ENCODE measurements around the gene TTC13. TPM values are rescaled to one million over a fixed set of nuclear protein-coding genes. Genes with fewer than 3 reads are reported as not detected.

The TTC13 gene
- total RNA-seq, 1 experiment from 2014 or later = 11.9 TPM

DNA sequence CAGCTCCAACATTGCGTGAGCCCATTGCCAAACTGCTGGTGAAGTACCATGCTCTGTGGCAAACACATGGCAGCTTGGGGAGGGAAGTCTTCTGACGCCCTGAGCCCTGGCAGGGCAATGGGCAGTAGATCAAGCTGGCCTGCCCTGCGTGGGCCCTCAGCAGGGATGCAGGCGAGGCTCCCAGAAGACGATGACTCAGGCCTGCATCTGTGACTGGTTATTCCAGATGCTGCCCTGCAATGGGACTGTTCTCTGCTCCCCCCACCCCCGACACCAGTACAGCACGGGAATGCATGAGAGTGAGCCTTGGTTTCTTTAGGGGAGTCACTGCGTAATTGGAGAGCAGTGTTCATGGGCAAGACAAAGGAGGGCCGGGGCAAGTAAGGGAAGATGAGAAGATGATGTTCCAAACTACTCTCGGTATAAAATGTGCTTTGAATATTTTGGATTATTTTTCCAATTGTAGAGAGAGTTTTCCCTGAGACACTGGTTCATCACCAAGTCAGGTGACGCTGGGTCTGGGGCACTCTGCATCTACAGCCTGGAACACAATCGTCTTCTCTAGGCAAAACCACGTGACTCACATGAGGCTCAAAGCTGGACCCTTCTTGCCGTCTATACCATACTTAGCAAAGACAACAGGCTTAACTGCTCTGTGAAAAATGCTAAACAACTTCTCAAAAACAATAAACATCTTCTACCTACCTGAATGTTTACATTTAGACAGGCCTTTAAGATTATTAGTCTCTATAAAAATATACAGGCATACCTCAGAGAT is 101.3 kb downstream of the TTC13 start:
- peak; percentile 22 for DNase-seq (ENCODE audit: low read depth)

DNA sequence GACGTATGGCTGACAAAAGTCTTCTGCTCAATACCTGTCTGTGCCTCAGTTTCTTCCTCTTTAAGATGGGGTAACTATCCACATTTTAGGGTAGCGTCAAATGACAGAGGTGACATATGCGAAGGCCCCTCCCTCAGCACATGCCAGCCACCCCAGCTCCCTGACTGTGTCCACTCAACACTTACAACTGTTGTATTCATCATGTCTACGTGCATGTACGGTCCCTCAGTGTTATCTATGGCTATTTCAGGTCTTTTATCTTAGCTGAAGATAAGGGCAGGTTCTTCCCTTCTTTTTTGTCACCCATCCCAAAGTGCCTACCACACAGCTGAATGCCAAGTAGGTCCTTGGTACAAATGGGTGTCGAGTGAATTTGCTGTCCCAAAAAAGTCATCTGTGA is 102.0 kb downstream of the TTC13 start:
- DNase-seq (ENCODE audit: low read depth) = no peak

DNA sequence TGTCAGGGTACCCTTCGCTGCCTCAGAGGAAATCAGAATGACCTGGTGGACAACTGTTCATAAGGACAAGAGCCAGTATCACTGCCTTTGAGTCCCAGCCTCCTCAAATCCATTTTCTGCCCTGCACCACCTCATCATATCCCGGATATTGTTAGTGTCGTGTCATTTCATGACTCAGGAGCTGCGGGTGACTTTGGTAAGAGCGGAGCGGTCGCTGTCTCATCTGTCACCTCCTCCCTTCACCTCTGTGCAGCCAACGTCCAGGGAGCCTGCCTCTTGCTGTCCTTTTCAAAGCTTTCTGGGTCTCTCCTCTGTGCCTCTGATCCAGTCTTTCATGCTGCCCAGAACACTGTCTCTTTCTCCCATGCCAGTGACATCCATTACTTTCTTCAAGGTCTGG is 103.3 kb downstream of the TTC13 start:
- DNase-seq (ENCODE audit: low read depth) = peak; percentile 54

DNA sequence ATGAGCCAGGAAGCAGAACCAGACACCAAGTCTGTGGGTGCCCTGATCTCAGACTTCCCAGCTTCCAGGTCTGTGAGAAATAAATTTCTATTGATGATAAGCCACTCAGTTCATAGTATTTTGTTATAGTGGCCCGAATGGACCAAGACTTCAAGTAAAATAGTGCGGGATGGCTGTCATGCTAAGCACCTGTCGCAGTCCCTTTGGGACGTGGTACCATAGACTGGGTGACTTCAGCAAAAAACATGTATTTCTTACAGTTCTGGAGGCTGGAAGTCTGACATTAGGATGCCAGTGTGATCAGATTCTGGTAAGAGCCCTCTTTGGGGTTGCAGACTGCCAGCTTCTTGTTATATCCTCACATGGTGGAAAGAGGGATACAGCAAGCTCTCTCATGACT is 107.7 kb downstream of the TTC13 start:
- no peak for DNase-seq (ENCODE audit: low read depth)

DNA sequence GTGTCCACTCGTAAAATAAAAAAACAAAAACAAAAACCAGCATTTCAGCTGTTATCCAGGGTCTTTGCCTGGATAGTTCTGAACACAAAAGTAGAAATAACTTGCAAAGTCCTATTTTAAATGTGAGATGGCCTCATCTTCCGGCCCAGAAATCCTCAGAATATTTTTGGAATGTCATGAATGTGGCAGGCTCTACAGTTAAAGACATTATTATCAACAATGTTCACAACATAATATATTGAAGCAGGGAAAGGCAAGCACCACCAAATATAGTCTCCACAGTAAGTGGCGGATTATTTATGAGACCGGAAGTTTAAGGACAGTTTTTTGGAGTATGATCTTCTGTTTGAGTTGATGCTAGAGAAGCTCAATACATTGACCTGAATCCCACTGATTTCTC is 109.2 kb downstream of the TTC13 start:
- DNase-seq (ENCODE audit: low read depth) = no peak

DNA sequence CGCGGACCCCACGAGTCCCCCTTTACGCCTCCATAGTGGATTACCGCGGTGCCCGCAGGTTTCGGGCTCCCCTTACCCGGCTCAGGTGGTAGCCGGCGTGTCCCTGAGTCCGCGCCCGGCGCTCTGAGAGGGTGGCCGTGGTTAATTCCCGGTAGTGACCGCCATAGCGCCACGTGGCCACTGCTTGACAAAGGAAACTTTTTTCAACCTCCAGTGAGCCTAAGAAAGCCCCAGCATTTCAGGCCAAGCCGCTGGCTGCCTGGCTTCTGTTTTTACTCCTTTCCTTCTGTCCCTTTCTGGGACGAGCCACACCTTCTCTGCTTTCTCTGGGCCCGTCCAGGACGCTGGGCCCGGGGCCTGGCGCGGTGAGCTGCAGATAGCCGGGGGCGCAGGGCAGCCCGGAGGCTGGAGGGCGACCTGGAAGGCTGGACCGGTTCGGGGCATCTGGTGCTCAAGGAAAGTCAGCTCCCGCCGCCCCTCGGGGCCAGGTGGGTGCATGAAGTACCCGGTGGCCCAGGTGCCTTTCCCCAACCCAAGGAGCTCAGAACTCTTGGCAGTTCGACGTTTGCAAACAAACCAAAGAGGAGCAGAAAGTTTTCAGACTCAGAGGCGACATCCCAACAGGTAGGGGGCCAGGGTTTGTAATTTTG is 109.8 kb downstream of the TTC13 start:
- peak; percentile 23 for DNase-seq (ENCODE audit: low read depth)

DNA sequence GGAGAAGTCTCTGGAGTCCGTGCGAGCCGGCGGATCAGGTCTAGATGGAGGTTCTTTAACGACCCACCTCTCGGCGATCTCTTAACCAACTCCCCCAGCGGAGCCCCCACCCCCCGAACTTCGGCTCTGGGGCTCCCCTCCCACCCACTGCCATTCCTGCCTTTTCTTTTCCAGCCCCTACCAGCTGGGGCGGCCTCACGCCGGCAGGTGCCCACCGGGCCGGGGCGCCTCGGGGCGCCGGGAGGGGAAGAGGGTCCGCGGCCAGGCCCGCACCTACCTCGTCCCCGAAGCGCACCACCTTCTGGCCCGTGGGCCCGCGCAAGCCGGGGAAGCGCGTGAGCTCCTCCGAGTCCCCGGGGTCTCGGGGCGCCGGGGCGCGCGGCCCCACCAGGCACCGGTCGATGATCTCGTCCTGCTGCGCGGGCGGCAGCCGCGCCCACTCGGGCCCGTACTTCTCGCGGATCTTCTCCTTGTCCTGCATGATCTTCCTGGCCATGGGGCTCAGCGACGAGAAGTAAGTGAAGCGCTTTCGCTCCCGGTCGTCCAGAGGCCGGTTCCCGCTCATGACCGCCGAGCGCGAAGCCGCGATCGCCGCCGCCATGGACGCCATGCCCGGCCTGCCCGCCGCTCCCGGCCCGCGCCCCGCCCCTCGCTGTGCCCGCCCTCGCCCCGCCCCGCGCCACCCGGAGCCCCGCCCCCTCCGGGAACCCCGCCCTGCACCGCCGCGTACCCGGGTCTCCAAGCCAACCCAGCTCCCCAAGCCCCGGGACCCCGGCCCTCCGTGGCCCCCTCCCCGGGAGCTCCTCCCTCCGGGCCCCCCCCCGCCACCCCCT is 110.5 kb downstream of the TTC13 start, which contains the start of gene C1orf198:
C1orf198 (minus strand) TSS at position 619 of the 833 bp plus-strand sequence; CDS start at position 610, 9 bp downstream.
- peak; percentile 31 for DNase-seq (ENCODE audit: low read depth)

DNA sequence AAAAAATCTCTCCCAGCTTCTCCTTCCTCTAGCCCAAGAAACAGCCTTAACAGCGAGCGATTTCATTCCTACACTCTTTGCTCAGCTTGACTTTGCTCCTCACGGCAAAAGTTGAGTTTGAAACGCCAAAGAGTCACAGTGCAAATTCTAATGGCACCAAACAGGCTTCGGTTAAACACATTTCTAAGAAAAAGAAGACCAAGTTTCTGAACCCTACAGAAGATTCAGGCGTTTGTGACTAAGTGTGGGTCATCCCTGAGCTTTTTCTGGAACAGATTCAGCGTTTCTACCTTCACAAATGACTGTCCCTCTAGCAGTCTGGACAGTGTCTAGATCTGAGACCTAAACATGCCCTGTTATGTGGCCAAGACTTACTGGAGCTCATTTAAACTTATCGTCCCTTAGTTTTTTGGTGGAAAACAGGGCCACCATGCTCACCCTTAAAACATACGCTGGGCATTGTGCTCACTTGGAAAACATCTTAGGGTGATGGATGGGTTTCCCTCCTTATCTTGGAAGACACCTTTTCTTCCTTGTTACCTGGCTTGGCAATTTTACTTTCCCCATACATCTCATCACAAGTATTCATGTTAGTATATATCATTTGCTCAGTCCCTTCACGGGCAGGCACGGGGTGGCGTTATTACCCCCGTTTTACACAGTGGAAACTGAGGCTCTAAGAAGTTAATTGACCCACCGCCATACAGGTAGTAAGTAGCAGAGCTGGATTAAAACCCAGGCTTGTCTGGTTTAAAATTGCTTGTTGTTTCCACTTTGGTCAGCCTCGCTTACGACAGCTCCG is 111.4 kb downstream of the TTC13 start:
- DNase-seq (ENCODE audit: low read depth) = peak; percentile 18

DNA sequence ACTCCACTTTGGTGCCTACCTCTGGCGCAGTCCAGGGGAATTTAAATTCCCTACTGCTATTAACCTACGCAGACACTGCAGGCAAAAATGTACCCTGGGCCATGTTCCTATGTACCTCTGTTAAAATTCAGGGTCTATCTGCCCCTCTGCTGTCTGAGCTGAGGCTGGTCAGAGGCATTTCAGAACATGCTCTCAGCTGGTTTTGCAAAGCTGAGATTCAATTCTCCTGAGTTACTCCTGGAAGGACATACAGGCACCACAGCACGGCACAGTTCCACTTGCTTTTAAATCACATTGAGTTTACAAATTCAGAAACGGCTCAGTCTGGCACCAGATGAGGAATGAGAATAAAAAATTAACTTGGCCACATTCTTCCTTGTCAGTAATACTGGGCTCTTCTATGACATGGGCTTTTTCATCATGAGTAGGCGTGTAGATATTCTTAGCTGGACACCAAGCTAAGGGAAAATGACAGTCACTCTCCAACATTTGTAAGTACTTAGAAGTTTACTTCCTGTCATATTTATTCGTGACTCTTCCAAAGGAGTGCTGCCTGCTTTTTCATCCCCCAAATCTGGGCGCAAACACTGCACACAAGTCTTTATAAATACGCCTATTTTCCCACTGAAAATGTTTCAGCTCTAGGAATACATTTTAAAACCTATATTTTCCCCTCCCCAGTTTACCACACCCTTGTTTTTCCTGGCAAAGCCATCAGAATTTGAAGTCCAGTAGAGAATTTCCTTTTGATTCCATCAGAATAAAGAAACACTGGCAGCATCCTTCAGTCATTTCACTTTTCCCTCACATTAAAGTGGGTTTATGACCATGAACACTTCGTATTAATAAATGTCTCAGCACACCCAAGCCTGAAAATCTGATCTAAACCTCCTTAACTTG is 112.2 kb downstream of the TTC13 start:
- DNase-seq (ENCODE audit: low read depth) = no peak

DNA sequence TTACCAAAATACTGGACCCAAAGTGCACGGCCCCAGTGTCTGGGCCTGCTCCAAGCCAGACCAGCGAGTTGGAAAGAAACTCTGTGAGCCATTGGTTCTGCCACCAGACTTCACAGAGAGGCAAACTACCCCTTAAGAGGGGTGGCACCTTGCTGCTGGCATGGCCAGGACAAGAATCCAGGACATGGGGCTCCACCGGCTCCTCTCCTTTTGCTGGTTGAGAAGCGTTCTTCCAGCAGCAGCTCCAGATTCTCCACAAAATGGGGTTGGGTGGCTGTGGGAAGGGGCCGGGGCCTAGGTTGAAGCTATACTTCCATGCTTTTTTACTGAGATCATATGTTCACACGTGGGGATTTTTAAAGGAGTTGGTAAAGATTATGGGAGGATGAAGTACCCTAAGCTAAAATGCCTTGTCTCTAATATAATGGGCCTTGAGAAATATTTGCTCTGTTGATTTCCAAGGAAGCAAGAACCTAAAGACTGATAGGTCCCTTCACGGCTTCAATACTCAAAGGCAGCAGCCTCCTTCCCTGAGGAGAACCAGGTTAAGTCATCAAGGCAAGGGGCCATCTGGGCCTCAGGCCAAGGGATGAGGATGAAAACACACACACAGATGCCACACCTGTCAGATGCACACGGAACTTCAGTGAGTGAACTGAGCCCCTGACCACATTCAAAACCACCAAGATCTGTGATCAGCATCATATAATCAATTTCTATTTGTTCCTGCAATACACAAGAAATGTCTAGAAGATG is 113.4 kb downstream of the TTC13 start:
- no peak for DNase-seq (ENCODE audit: low read depth)

DNA sequence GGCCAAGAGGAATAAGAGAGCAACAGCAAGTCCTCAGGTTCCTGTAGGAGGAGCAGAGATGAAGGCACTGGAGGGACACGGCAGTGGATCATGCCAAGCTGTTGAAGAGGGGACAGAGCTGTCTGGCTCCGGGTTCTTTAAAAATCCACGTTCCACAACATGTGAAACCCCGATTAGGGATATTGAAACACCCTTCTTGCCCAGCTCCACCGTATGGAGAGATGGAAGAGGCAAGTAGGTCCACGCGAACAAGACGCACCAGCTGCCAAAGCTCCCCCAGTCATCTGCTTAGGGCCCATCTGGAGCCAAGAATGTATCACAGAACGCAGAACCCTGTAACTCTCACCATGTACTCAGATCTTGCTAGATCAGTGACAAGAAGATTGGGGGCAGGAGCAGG is 114.2 kb downstream of the TTC13 start:
- no peak for DNase-seq (ENCODE audit: low read depth)

DNA sequence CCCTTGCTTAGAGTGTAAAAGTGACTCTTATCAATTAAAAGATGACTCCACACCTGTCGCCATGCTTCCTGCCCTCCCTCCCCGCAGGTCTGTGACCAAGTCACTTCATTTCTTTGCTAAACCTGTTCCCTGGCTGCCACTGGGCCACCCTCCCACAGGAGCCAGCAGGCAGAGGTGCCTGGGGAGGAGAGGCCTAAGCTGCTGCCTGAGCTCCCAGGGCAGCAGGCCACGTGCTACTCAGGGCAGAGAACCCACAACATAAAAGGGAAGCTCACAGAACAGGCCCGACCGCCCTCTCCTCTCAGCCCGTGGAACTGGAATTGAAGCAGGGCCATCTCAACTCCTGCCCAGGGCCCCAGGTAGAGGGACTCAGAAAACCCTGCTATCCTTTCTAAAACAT is 115.2 kb downstream of the TTC13 start:
- DNase-seq (ENCODE audit: low read depth) = no peak

DNA sequence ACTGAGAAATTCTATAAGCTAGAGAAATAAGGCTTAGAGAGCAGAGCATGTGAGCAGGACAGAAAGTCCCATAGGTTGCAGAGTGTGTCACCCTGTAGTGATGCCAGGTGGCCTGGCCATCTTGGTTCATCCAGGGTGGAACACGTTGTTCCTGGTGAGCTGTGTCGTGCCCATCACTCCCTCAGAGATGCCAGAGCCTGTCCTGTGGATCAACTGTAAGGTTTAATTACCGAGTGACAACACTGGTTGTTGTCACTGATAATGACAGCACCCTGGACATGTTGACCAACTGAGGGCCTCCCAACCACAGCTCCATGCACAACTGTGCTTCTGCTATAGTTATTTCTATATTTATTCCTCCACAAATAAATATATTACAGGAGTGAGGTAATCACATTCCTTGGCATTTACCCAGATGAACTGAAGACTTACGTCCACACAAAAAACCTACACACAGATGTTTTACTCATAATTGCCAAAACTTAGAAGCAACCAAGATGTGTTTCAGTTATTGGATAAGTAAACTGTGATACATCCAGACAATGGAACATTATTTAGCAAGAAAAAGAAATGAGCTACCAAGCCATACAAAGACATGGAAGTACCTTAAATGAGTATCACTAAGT is 116.6 kb downstream of the TTC13 start:
- no peak for DNase-seq (ENCODE audit: low read depth)

DNA sequence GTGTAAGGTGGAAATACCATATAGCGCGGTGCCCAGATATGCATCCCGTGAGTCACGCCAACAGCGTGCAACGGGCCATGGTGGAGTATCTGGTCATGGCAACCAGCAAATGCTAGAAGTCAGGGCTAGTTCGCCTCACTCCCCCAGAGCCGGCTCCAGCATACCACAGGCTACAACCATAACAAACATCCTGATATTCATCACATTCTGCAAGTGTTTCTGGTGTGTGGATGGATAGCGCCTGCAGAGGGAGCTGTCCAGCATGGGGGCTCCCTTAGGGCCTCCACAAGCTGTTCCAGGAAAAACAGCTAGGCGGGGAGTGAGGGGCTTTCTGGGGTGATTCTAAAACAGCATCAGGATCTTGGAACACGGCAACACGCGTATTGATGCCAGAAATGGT is 117.2 kb downstream of the TTC13 start:
- no peak for DNase-seq (ENCODE audit: low read depth)

DNA sequence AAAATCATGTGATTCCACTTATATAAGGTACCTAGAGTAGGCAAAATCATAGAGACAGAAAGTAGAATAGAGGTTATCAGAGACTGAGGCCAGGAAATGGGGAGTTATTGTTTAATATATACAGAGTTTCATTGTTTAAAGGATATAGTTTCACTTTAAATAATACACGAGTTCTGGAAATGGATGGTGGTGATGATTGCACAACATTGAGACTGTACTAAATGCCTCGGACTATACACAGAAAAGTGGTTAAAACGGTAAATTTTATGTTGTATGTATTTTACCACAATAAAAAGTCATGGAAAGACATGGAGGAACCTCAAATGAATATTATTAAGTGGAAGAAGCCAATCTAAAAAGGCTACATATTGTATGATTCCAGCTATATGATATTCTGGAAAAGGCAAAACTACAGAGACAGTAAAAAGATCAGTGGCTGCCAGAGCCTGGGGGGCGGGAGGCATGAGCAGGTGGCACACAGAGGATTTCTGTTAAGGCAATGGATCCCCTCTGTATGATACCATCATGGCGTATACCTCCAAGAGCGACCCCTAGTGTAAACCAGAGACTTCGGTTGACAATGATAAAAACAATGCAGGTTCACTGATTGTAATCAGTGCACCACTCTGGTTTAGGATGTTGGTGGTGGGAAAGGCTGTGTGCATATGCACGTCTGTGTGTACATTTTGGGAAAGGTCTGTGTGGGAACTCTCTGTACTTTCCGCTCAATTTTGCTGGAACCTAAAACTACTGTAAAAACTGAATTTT is 117.9 kb downstream of the TTC13 start:
- no peak for DNase-seq (ENCODE audit: low read depth)

DNA sequence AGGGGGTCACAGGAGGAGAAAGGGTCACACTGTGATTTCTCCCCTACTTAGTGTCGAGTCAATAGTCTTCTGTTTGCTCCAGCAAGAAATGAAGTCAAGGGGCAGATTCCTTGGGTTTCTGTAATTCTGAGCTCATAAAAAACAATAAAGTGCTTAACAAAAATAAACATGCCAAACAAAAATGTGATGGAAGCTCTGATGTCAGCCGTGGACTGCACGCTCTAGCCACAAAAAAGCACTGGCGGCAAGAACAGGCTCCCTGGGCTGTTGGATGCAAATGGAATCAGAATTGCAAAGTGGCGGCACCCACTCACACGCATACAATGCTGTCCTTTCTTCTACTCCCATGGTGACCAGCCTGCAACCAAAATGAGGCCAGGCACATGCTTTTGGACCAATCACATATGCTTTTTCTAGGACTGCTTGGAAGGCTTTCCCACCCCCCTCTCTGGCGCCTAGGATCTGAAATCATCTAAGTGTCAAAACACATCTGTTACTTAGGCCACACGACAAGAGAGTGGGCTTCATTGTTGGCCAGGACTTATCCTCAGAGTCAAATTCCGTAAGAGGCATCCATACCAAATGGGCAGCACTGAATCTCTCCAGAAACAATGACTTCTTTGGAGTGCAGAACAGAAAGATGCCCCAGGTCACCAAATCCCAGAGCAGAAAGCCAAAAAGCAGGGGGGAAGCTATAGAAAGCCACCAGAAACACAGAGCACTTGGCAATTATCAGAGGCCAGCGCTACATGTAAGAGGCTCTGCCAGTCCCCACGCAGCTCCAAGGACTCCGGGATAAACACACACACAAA is 119.5 kb downstream of the TTC13 start:
- DNase-seq (ENCODE audit: low read depth) = no peak

DNA sequence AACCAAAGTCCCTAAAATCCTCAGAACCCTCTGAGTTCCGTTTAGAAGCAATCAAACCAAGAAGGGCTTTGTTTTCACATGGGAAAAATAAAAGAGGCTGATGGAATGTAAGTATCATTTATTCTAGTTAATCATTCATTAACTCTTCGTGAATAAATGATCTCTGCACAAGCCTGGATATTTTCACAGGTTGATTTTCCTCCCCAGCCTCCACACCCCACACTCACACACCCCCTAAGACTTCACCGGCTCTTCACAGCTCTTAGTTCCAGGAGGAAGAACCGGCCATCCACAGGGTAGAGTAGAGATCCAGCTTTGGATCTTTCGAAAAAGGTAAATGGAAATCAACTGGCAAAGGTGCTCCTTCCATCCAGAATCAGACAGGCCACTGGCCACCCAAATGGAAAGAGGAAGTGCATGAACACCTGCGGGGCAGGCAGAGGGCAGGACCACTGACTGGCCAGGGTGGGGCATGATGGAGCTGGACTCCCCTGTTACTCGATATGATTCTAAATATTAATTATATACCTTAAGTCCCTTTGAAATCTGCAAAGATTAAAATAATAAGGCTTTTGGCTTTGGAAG is 120.3 kb downstream of the TTC13 start:
- DNase-seq (ENCODE audit: low read depth) = no peak

Data from HT1080 (cell line).